Fibroblast of mammary gland (primary cell): ENCODE results near the gene MMRN2.
A peak's percentile ranks its signal among the peaks of the same experiment; 100 is the strongest.
"Not testable (repeated sequence)": the region's sequence is repeated elsewhere in the genome, so short reads cannot be mapped to it uniquely, and the experiment has no call there.

Experiments used
- DNase-seq: peaks from one replicate; pipeline ENCODE4 v3.0.0-alpha.2; 2010; ENCODE audit warnings: low read depth
- H3K4me3 ChIP-seq: 2 replicates; pipeline ENCODE4 v1.5.1; 2011; ENCODE audit warnings: low read depth, mild to moderate bottlenecking, low read length, moderate library complexity; ENCODE audit not compliant: control insufficient read depth
- CTCF ChIP-seq: conservative IDR thresholded peaks from 2 replicates; pipeline ENCODE4 v1.5.1; 2011; ENCODE audit warnings: low read depth, low read length, inconsistent platforms; ENCODE audit not compliant: control insufficient read depth, insufficient read depth

The MMRN2 gene

GRCh38 chr10:86936661-86937501 is 20.5 kb downstream of the MMRN2 start:
- no peak for TF ChIP-seq CTCF

GRCh38 chr10:86934162-86934711 is 23.2 kb downstream of the MMRN2 start:
- DNase-seq, H3K4me3 ChIP-seq: not testable (repeated sequence)

More at GRCh38 chr10:86936661-86937501, 20.5 kb downstream of the MMRN2 start:
- H3K4me3 ChIP-seq, result no peak overlapping the region
- peak; percentile 60 for DNase-seq

- no peak overlapping the region for H3K4me3 ChIP-seq
- no peak for TF ChIP-seq CTCF
- no peak for DNase-seq
Measured at GRCh38 chr10:86932674-86933073, 24.7 kb downstream of the MMRN2 start.

- H3K4me3 ChIP-seq, result no peak overlapping the region
- DNase-seq, result peak; percentile 91
- no peak for TF ChIP-seq CTCF
Measured at GRCh38 chr10:86931872-86932271, 25.5 kb downstream of the MMRN2 start.

- no peak for TF ChIP-seq CTCF
- DNase-seq, result no peak
- H3K4me3 ChIP-seq, result no peak overlapping the region
Measured at GRCh38 chr10:86929468-86930380, 27.7 kb downstream of the MMRN2 start.

GRCh38 chr10:86922553-86922961 is 34.9 kb downstream of the MMRN2 start:
- no peak for DNase-seq
- TF ChIP-seq CTCF, result no peak
- no peak overlapping the region for H3K4me3 ChIP-seq
